GM19467 (cell line): Measurements from ENCODE around the gene AKAP13.
"Not testable (repeated sequence)": the region's sequence is repeated elsewhere in the genome, so short reads cannot be mapped to it uniquely, and the experiment has no call there.

Experiments used
- ATAC-seq: cut with Tn5 transposase; IDR thresholded peaks from one replicate; pipeline ENCODE4 v1.9.1; 2021; ENCODE audit warnings: mild to moderate bottlenecking, moderate library complexity; ENCODE audit not compliant: unreplicated experiment

The AKAP13 gene, protein sequence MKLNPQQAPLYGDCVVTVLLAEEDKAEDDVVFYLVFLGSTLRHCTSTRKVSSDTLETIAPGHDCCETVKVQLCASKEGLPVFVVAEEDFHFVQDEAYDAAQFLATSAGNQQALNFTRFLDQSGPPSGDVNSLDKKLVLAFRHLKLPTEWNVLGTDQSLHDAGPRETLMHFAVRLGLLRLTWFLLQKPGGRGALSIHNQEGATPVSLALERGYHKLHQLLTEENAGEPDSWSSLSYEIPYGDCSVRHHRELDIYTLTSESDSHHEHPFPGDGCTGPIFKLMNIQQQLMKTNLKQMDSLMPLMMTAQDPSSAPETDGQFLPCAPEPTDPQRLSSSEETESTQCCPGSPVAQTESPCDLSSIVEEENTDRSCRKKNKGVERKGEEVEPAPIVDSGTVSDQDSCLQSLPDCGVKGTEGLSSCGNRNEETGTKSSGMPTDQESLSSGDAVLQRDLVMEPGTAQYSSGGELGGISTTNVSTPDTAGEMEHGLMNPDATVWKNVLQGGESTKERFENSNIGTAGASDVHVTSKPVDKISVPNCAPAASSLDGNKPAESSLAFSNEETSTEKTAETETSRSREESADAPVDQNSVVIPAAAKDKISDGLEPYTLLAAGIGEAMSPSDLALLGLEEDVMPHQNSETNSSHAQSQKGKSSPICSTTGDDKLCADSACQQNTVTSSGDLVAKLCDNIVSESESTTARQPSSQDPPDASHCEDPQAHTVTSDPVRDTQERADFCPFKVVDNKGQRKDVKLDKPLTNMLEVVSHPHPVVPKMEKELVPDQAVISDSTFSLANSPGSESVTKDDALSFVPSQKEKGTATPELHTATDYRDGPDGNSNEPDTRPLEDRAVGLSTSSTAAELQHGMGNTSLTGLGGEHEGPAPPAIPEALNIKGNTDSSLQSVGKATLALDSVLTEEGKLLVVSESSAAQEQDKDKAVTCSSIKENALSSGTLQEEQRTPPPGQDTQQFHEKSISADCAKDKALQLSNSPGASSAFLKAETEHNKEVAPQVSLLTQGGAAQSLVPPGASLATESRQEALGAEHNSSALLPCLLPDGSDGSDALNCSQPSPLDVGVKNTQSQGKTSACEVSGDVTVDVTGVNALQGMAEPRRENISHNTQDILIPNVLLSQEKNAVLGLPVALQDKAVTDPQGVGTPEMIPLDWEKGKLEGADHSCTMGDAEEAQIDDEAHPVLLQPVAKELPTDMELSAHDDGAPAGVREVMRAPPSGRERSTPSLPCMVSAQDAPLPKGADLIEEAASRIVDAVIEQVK (N-terminal part only)

DNA sequence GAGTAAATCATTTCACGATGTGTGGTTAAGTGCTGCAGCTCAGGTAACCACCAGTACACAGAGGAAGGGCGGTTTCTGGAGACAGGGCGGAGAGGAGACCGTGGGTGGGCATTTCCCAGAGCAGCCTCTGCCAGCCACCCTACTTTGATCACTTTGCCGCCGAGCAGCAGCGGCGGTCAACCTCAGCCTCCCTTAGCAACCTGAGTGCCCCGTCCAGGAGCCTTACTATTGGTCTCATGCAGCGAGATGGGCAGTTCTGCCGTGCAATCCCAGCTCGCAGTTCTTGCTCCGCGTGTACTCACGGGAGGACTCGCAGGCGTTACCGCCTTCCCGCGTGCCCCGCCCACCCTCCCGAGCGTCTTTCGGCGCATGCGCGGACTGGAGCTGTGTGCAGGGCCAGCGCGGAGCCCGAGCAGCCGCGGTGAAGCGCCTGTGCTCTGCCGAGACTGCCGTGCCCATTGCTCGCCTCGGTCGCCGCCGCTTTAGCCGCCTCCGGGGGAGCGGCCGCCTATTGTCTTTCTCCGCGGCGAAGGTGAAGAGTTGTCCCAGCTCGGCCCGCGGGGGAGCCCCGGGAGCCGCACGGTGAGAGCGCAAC, at the start of gene AKAP13:
Gene AKAP13, plus strand, starts transcription at position 387 of the 595 bp plus-strand sequence. CDS start 105,118 bp downstream, outside the sequence.
- peak; percentile 80 for ATAC-seq

DNA sequence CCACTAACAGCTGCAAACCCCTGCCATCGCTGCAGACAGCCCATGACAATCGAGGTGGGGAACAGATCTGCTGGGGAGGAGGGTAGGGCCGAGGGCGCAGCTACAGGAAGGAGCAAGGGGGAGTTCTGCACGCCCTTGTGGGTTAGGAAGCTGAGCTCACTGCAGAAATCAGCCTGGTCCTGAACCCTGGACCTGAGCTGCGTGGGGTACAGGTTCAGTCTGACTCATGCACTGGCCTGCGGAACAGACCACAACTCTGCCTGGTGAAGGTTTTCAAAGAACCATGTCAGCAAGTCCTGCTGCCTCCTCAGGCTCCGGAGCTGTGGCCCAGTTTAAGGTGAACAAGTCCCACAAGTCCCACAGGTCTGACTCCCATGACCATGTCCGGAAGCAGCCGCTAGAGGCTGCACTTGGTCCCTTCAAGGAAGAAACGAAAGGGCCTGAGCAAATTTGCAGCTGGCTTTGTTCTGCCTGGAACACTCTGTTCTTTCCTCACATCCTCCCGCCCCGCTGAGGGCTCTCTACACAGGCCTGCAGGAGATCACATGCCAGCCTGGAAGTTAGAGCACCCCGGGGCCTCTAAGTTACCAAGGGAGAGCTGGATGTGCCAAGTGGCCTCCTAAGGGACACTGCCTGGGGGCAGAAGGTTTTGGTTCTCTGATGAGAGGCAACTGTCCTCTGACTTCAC, 49.4 kb upstream of the AKAP13 start:
- peak; percentile 67 for ATAC-seq

DNA sequence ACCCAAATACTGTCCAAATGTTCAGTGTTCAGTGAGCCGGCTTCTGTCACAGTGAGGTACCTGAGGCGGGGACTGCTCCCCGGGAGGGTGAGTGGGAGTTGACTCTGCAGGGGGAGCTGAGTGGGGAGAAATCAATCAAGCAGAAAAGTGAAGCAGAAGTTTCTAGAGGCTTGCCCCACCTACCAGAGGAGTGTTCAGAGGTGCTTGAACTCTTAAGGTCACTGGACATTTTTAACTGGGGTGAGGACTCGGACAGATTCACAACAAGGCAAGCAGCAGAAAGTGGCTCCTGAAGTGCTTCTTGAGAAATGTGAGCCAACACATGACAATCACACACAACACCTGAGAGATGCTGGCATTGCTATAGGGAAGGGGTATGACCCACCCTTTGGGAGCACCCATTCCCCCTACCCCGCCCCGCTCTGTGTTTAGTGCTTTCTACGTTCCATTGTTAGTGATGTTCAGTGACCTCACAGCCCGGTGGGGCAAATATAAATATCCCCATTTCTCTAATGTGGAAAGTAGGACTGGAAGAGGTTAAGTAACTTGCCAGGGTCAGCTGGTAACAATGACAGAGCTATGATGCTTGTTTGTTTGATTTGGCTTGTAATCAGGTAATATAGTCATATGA, 48.6 kb upstream of the AKAP13 start:
- no peak for ATAC-seq

DNA sequence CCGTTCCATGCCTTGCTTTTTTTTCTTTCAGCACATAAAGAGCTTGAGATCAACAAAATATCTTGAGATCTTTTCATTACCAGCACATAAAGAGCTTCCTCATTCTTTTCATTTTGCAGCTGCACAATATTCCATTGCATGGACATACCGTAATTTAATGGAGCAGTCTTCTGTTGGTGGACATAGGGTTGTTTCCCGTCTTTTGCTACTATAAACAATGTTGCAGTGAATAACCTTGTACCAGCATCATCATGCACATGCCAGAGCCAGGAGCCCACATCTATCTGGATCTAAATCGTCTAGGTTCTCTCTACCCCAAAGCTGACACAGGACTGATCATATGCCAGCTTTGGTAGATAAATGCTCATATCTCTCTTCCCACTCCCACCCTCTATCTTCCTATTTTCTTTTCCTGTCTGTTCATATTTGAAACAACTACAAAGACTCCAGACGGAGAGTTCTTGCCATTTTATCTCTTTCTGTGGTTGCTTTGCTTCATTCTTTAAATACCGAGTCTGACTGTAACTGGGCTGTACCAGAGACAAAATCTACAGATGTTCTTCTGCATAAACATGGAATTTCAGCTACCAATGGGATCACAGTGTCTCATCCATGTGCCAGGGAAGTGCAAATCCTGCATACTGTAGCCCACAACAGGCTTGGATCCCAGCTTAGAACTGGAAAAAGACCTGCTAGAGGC, 47.1 kb upstream of the AKAP13 start:
- ATAC-seq, result no peak

DNA sequence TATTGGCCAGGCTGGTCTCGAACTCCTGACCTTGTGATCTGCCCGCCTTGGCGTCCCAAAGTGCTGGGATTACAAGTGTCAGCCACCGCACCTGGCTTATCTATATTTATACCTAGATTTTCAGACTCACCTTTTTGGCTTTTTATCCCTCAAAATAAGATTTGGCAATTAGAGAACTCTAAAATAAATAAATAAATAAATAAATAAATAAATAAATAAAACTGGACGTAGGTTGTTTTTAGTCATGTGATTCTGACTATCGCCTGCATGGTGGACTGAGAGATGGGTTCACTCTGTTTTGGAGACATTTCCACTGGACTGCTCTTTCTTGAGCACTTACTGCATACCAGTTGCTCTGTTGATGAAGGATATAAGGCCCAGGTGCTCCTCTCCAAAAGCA, 46.2 kb upstream of the AKAP13 start:
- ATAC-seq, result no peak

DNA sequence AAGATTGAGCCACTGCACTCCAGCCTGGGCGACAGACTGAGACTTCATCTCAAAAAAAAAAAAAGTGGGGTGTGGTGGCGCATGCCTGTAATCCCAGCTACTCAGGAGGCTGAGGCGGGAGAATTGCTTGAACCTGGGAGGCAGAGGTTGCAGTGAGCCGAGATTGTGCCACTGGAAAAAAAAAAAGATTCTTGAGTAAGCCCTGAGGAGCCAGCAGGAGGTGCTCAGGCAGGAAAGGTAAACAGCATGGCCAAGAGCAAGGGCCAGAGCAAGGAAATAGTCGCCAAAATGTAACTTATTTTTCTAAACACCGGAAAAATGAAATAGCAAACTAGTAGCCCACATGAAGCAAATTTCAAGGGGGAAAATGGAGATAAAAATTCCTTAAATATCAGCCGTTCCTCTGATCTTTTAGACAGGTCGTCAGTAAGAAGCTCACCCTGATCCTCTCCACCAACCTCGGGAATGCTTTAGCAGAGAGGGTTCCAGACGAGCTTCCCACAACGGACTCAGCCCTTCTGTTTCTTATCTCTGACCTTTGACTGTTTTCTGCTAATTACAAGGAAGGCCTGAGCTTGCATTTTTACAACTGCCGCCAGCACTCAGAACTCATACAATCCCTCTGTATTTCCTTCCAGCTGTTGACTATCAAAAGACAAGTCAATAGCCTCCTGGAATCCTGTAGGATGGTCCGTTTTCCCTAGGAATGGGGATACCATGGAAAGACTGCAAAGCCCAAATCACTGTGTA, 45.0 kb upstream of the AKAP13 start:
- ATAC-seq, result no peak

DNA sequence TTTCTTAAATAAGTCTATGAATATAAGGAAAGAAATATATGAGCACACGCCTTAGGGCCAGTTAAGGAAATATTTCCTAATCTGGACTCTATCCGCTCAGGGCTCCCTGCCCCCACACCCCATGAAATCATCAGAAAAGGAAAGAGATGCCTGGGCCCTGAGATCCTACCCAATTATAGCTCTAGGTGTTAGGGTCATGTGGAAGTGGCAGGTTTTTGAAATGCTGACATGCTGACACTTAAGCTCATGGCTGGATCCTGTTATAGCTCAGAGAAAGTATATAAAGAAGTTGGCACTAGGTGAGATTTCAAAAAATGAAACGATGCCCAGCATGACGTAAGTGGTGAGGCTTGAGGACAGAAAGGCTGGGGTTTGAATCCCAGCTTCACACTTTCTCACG, 43.5 kb upstream of the AKAP13 start:
- ATAC-seq, result no peak

DNA sequence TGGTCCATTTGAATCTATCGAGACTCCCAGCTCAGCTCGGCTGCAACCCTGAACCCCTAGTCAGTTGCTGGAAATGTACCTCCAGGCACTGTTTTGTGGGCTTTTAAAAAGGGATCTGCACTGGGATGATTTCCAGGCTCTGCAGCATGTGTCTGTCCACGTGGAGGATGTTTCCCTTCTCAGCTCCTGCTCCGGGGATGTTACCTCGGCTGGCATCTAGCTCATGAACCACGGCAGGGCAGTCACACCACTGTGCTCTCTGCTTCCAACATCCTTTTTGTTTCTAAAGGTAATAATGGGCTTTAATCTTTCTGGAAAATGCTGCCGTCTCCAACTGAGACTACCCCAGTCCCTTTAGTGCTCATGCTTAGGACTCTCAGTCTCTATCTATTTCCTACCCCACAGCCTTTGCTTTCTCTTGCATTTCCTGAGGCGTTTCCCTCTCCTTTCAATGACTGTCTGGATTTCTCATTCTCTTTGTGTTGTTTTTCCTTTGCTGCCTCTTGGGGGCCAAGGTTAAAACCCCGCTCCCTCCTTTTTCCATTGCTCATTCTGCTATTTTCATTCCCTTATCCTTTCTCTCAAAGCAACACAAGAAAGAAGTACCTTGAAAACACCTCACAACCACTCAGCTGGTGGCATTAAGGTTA, 42.9 kb upstream of the AKAP13 start:
- no peak for ATAC-seq

DNA sequence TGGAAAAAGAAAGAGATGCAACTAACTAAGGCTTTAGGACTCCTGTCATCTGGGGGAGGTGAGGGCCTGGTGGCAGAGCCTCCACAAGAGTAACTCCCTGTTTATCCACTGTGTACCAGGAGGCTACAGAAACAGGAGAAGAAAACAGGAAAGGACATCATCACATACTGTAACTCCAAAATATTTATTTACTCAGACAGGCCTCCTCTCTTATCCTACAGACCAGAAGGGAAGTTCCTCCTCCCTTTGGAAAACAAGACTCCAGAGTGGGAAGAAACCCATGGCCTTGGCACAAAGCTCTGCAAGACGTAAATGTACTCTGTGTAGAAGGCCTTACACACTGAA, 40.1 kb upstream of the AKAP13 start:
- ATAC-seq, result no peak

DNA sequence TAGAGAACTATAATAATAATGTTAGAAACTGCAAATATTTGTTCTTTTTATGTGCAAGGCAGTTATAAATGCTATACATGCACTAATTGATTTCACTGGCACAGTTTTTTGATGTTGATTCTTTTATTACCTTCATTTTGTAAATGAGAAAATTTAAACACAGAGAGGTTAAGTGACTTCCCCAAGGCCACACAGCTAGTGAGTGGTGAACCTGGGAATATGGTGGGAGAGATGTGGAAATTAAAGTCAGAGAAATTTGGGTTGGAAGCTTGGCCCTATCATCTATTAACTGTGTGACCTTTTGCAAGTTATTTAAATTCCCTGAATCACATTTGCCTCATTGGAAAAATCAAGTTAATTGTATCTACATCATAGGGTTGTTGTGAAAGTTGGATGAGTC, 39.6 kb upstream of the AKAP13 start:
- no peak for ATAC-seq

DNA sequence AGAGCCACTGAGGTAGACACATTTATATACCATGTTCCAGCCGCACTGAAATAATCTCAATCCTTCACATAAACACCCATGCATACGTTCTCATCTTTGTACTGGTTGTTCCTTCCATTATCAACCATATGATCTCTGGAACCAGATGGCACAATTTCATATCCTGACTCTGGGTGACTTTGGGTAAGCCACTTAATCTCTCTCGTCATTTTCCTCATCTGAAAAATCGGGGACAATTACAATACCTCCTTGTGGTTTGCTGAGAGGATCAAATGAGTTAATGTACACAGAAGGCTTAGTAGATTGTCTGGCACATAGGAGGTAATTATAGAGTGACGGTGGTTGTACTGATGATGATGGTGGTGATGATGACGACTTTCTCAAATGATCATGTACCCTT, 38.2 kb upstream of the AKAP13 start:
- ATAC-seq, result not testable (repeated sequence)

DNA sequence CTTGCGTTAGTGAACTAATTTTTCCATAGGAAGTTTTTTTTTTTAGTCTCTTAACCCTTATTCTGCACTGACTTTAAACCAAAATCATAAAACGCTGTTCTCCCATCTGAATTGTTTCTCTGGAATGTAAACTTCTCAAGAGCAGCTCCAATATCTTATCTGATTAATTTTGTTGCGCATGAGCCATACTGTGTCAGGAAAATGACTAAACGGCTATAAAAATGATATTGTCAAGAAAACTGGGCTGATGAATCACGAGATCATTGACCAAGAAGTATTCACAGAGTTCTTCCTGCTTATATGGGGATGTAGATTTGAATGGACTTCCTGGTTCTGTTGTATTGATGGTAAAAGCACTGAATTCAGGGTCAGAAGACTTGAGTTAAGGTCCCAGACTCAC, 37.0 kb upstream of the AKAP13 start:
- not testable (repeated sequence) for ATAC-seq

DNA sequence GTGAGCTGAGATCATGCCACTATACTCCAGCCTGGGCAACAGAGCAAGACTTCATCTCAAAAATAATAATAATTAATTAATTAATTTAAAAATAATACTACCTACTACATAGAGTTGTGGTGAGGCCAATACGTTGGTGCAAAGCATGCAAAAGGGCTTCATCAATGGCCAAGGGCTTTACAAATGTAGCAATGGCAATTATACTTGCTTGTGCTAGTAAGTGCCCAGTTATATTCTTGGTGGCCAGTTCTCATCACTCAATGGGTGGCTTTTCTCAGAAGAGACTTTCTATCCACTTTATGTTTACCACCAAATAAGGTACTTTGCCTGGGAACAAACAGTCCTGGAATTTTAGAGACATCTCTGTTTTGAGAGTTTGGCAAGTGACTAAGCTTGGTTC, 36.2 kb upstream of the AKAP13 start:
- ATAC-seq, result not testable (repeated sequence)

DNA sequence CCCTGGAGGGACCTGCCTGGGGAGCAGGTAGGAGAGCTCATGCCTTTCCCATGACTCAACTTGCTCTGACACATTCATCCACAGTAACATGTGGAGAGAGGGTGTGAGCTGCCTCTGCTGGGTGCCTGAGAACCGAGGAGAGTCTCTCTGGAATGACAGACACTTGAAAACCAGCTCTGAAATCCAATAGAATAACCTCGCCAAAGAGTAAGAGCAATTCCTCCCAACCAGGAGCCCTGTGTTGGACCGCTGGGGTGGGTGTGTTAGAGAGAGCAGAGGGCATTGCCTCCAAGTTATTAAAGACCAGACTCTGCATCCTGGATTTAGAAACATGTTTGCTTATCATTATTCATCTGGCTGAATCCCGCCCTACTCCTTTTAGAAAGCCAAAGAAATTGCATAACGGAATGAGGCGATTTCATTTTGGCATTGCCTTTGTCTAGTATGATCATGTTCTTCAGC, 35.7 kb upstream of the AKAP13 start:
- ATAC-seq, result not testable (repeated sequence)

DNA sequence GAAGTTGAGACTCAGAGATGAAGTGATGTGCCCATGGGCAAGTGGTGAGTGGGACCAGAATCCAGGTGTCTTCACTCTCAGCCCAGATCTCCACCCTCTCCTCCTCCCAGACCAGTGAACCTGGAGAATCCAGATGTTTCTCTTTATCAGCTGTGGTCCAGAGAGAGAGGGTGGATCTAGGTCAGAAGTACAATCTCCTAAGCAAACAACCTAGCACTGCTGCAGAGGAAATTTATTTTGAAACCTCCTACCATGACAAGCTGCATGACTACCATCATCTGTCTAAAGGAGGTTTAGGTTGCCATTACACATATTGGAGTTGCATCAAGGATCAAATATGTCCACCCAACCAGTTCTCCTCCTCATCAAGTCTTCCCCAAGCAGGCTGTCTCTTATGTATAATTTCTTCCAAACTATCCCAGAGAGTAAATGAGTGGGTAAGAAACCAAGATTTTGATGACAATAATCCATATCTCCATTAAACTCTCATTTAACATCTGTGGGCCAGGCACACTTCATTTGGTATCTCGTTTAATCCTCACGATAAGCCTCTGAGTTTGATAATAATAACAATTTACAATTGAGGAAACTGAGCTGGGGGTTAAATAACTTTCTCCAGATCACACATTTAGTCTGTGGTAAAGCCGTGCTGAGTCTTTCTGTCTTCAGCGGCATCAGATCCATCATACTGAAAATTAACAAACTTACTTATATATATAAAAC, 35.0 kb upstream of the AKAP13 start:
- not testable (repeated sequence) for ATAC-seq

DNA sequence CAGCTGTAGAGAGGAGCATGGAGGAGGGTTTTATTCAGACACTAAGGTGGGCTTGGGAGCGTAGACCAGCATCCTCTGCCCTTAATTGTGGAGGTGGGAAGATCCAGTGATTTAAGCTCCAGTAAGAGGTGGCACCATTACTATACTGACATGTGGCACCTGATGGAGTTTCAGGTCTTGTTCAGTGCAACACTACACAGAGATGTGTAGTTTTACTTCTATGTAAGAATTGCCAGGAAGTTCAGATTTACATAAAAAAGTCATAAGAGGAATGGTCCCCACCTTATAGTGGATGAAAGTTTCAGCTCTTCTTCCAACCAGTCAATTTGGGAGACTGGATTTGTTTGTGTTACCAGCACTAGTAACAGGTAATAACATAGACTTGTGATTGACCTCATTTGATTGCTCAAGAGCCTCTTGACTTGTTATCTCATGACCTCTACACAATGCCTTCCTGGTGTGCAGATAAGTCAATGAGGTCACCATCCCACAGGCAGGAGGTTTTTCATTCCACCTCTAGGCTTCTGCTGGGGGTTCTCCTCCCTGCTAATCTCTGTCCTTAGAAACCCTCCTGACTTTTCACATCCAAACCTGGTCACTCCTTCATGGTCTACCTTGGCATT, 33.8 kb upstream of the AKAP13 start:
- ATAC-seq, result not testable (repeated sequence)
